Measurements from ENCODE around the gene USP2. TPM values are rescaled to one million over a fixed set of nuclear protein-coding genes. Genes with fewer than 3 reads are reported as not detected.

USP2 gene
- total RNA-seq, 1 experiment from 2014 or later = 0.14 TPM

DNA sequence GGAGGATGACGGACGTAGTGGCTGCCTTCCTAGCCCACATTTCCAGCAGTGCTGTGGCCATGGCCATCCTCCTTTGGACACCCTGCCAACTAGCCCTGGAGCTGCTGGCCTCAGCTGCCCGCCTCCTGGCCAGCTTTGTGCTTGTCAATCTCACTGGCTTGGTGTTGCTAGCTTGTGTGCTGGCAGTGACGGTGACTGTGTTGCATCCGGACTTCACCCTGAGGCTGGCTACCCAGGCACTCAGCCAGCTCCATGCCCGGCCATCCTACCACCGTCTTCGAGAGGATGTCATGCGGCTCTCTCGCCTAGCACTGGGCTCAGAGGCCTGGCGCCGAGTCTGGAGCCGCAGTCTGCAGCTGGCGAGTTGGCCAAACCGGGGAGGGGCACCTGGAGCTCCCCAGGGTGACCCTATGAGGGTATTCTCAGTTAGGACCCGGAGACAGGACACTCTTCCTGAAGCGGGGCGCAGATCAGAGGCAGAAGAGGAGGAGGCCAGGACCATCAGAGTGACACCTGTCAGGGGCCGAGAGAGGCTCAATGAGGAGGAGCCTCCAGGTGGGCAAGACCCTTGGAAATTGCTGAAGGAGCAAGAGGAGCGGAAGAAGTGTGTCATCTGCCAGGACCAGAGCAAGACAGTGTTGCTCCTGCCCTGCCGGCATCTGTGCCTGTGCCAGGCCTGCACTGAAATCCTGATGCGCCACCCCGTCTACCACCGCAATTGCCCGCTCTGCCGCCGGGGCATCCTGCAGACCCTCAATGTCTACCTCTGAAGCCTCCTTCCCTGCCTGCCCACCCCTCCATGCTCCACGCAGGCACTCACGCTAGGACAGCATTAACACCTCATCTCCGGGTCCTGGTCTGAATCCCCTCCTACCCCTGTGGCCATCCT is 45.6 kb downstream of the USP2 start:
- no peak overlapping the region for H3K27ac Mint-ChIP-seq (ENCODE audit: low read depth, unreplicated experiment)
- ChIA-PET POLR2A (interaction anchor here (0.7 to 0.9 kb wide), 2 partner anchors 20 to 46 kb away, joined by 3 read pairs; no protein-coding TSS in a partner anchor), CTCF (interaction anchor here (0.6 to 5.9 kb wide), 9 partner anchors 9 to 647 kb away, joined by 3 to 49 read pairs (median 3); no protein-coding TSS in a partner anchor)
- TF ChIP-seq CTCF (IDR thresholded peaks at IDR 0.05; ENCODE audit: unreplicated experiment) = no peak
- peak; percentile 42 for DNase-seq (ENCODE audit: unreplicated experiment)
- H3K4me3 Mint-ChIP-seq (ENCODE audit: unreplicated experiment) = peak overlapping the region; percentile 86
- peaks cover 8% of the 10 kb centered on the region for H3K36me3 Mint-ChIP-seq (ENCODE audit: insufficient read depth, unreplicated experiment)
- H3K9me3 Mint-ChIP-seq (ENCODE audit: unreplicated experiment) = no peaks in the 10 kb centered on the region
- intact Hi-C loops (cut with micrococcal nuclease) = no loop called here
- BruUV-seq (replicated peaks) = no TSS peak
- H3K4me1 Mint-ChIP-seq (ENCODE audit: insufficient read depth, unreplicated experiment) = peaks cover 31% of the 10 kb centered on the region
- peaks cover 5% of the 10 kb centered on the region for H3K27me3 Mint-ChIP-seq (ENCODE audit: insufficient read depth, unreplicated experiment)

DNA sequence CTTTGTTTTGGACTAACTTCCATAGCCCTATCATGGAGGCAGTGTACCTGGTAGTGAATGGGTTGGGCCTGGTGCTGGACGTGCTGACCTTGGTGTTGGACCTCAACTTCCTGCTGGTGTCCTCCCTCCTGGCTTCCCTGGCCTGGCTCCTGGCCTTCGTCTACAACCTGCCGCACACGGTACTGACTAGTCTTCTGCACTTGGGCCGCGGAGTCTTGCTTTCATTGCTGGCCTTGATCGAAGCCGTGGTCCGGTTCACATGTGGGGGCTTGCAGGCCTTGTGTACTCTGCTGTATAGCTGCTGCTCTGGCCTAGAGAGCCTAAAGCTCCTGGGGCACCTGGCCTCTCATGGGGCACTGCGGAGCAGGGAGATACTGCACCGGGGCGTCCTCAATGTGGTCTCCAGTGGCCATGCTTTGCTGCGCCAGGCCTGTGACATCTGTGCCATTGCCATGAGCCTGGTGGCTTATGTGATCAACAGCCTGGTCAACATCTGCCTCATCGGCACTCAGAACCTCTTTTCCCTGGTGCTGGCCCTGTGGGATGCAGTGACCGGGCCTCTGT is 46.3 kb downstream of the USP2 start:
- intact Hi-C loops (cut with micrococcal nuclease) = no loop called here
- H3K36me3 Mint-ChIP-seq (ENCODE audit: insufficient read depth, unreplicated experiment) = peaks cover 8% of the 10 kb centered on the region
- no TSS peak for BruUV-seq (replicated peaks)
- POLR2A ChIA-PET = interaction anchor here (0.9 to 1.9 kb wide), 5 partner anchors 17 to 233 kb away, joined by 3 to 11 read pairs (median 3); no protein-coding TSS in a partner anchor
- H3K27me3 Mint-ChIP-seq (ENCODE audit: insufficient read depth, unreplicated experiment) = peaks cover 8% of the 10 kb centered on the region
- CTCF ChIA-PET = interaction anchor here (0.5 to 5.9 kb wide), 6 partner anchors 8 to 40 kb away, joined by 3 to 49 read pairs (median 4); no protein-coding TSS in a partner anchor
- TF ChIP-seq CTCF (IDR thresholded peaks at IDR 0.05; ENCODE audit: unreplicated experiment) = no peak
- H3K27ac Mint-ChIP-seq (ENCODE audit: low read depth, unreplicated experiment) = peak overlapping the region; percentile 89
- H3K4me3 Mint-ChIP-seq (ENCODE audit: unreplicated experiment) = peak overlapping the region; percentile 86
- DNase-seq (ENCODE audit: unreplicated experiment) = no peak
- peaks cover 31% of the 10 kb centered on the region for H3K4me1 Mint-ChIP-seq (ENCODE audit: insufficient read depth, unreplicated experiment)
- H3K9me3 Mint-ChIP-seq (ENCODE audit: unreplicated experiment) = no peaks in the 10 kb centered on the region

GRCh38 chr11:119334174-119334930 is 47.1 kb downstream of the USP2 start, which contains the start of gene RNF26:
TSS of gene RNF26 (plus strand) at chr11:119334527. CDS start at chr11:119335123, 596 bp downstream.
- TSS peak; percentile 66 for BruUV-seq (replicated peaks)
- DNase-seq (ENCODE audit: unreplicated experiment) = peak; percentile 99
- CTCF ChIA-PET = interaction anchor here (0.5 to 1.5 kb wide), 7 partner anchors 8 to 50 kb away, joined by 3 to 6 read pairs (median 3); partner anchors contain the start of gene MFRP
- no peaks in the 10 kb centered on the region for H3K9me3 Mint-ChIP-seq (ENCODE audit: unreplicated experiment)
- POLR2A ChIA-PET = interaction anchor here (0.7 to 1.9 kb wide), 13 partner anchors 13 to 348 kb away, joined by 3 to 11 read pairs (median 3); partner anchors contain the start of gene VPS11
- H3K36me3 Mint-ChIP-seq (ENCODE audit: insufficient read depth, unreplicated experiment) = peaks cover 8% of the 10 kb centered on the region
- intact Hi-C loops (cut with micrococcal nuclease) = no loop called here
- TF ChIP-seq CTCF (IDR thresholded peaks at IDR 0.05; ENCODE audit: unreplicated experiment) = no peak
- H3K27me3 Mint-ChIP-seq (ENCODE audit: insufficient read depth, unreplicated experiment) = peaks cover 16% of the 10 kb centered on the region
- H3K4me1 Mint-ChIP-seq (ENCODE audit: insufficient read depth, unreplicated experiment) = peaks cover 30% of the 10 kb centered on the region
- H3K4me3 Mint-ChIP-seq (ENCODE audit: unreplicated experiment) = peak within 1 kb of the TSS; percentile 86
- peak within 1 kb of the TSS; percentile 89 for H3K27ac Mint-ChIP-seq (ENCODE audit: low read depth, unreplicated experiment)
